Retinal pigment epithelial cell (primary cell): ENCODE results near the gene COBL.

ENCODE experiments used
- DNase-seq: peaks from one replicate; pipeline ENCODE4 v3.0.0-alpha.2; 2010; ENCODE audit warnings: low read depth
- H3K4me3 ChIP-seq: 2 replicates; pipeline ENCODE4 v1.5.1; 2011; ENCODE audit warnings: mild to moderate bottlenecking, low read length, control low read depth, moderate library complexity
- CTCF ChIP-seq: conservative IDR thresholded peaks from 2 replicates; pipeline ENCODE4 v1.5.1; 2011; ENCODE audit warnings: low read depth, low read length, control low read depth, inconsistent platforms

Gene COBL

GRCh38 chr7:51249991-51250390 is 66.6 kb downstream of the COBL start:
- no peak overlapping the region for H3K4me3 ChIP-seq
- TF ChIP-seq CTCF, result no peak
- no peak for DNase-seq

- DNase-seq, result no peak
- no peak overlapping the region for H3K4me3 ChIP-seq
- no peak for TF ChIP-seq CTCF
These were observed 67.2 kb downstream of the COBL start for GRCh38 chr7:51249187-51249945.

DNA sequence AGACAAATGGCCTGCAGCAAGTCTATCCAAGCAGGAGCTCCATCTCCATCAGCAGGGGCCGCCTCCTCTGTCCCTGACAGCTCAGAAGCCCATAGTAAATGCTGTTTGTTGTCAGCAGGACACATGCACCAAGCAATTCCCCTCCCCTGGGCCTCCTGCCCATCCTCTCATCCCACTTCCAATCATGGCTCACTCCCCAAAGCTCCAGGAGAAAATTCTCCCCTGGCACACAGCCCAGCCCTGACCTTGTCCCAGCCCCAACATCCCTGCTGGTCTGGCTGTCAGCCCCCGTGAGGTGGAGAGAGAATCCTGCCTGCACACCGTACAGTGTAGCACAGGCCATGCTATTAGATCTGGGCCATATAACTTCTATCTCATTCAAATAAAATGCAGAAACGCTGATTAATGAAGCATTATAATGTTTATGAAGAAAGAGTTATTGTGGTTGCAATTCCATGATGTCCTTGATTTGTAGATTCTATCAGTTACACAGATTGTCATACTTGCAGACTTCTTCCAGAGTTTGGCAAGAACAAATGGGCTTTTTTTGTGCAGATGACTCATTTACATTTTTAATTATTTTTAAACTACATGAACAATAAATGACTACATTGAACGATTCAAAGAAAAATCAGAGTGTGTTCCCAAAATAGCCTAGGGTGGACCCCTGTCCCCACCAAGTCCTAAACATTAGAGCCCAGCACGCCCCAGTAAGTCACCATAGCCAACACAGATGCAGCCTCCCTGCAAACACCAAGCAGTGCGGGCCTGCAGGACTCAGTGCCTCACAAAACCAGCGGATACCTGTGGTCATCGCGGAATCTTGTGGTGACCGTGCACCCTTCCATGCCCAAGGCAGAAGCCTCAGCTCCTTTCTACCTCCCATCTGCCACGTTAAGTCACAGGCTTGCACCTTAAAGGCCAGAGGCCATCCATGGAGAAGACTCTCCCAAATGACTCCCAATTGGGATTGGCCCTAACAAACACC is 70.1 kb downstream of the COBL start:
- DNase-seq, result no peak
- H3K4me3 ChIP-seq, result no peak overlapping the region
- no peak for TF ChIP-seq CTCF

DNA sequence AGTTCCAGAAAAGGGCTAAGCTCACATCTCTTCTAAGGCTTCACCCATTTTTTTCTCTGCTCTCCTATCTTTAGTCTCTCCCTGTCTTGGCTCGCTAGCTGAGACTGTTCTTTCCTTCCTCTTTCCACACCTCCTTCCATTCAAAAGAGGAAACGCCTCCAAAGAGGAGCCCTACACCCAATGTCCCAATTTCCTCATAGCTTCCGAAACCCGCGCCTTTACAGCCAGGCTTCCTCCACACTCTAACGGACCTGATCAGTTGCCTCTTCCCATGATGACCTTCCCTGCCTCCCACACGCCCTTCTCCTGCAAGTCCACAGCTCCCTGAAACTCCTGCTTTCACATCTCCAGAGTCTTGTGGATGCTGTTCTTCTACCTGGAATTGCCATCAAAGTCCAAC is 71.7 kb downstream of the COBL start:
- H3K4me3 ChIP-seq, result no peak overlapping the region
- TF ChIP-seq CTCF, result no peak
- DNase-seq, result no peak

- no peak for DNase-seq
- no peak for TF ChIP-seq CTCF
- H3K4me3 ChIP-seq, result no peak overlapping the region
These were observed 72.6 kb downstream of the COBL start for GRCh38 chr7:51244053-51244452.

DNA sequence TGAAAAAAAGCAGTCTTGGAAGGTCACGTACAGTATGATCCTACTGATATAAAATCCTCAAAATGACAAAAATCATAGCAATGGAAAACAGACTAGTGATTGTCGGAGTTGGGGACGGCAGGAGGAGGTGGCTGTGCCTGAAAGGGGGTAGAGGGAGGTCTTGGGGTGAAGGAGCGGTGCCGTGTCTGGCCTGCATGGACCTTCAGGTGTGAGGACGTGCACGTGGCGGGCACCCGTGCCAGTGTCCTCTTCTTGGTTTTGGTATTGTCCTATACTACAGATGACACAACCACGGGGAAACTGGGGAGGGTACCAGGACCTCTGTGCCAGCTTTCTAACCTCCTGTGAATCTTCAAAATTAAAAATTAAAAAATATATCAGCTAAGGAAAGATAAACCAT is 73.0 kb downstream of the COBL start:
- TF ChIP-seq CTCF, result no peak
- DNase-seq, result no peak

More for the DNA sequence above, 73.0 kb downstream of the COBL start:
- H3K4me3 ChIP-seq, result no peak overlapping the region
